ENCODE results near the gene CHSY1. TPM values are rescaled to one million over a fixed set of nuclear protein-coding genes. Genes with fewer than 3 reads are reported as not detected.

The CHSY1 gene
- total and polyA plus RNA-seq, 10 of the 15 experiments (the other 5 are each of a cell fraction or from before 2014, with no cell fraction given), result 1.4 to 31.2 (median 10.5) TPM

DNA sequence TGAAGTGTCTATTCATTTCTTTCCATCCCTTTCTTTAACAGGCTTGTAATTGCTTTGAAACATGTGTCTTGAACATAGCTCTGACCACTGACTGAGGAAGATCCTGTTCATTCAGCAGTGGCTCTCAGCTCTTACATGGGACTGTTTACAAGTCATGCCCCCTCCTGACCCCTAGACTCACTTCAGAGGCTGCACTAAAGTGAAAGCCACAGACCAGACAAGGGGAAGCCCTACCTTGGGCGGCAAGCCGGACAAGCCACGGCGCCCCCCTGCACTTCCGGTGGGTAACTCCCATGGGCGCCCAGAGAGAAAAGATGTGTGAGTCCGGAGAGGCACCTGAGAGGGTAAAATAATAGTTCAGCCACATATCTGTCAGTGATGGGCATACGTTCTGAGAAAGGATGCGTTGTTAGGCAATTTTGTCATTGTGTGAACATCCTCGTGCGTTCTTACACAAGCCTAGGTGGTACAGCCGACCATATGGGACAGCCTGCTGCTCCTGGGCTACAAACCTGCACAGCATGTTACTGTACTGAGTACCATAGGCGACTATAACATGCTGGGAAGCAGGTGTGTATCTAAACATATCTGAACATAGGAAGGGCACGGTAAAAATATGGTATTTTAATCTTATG is 116.2 kb downstream of the CHSY1 start:
- ChIA-PET POLR2A (interaction anchor here (0.6 to 1.7 kb wide), 7 partner anchors 9 to 167 kb away, joined by 3 to 6 read pairs (median 5); no protein-coding TSS in a partner anchor), CTCF (interaction anchor here (1.3 to 2.0 kb wide), 5 partner anchors 8 to 46 kb away, joined by 3 to 12 read pairs (median 5); no protein-coding TSS in a partner anchor), RAD21 (ENCODE audit: unreplicated experiment) (interaction anchor here (0.6 to 1.4 kb wide), 6 partner anchors 9 to 105 kb away, joined by 3 to 9 read pairs (median 5); no protein-coding TSS in a partner anchor), SMC1A (ENCODE audit: uncharacterized antibody, unreplicated experiment) (interaction anchor here (0.8 to 2.4 kb wide), 13 partner anchors 8 to 120 kb away, joined by 3 to 10 read pairs (median 4); no protein-coding TSS in a partner anchor)
- Histone ChIP-seq H3K36me3 (ENCODE audit: control insufficient read depth in 2 of 2, insufficient read depth in 2 of 2, low read length in 1 of 2) (no peaks in the 10 kb centered on the region), H3K4me3 (no peak overlapping the region), H3K4me1 (ENCODE audit: control insufficient read depth, insufficient read depth, low read length) (peaks cover 58% of the 10 kb centered on the region), H3K79me2 (ENCODE audit: control insufficient read depth, insufficient read depth, low read length) (no peaks in the 10 kb centered on the region), H3K27ac (ENCODE audit: control insufficient read depth, insufficient read depth) (no peak overlapping the region), H3K4me2 (ENCODE audit: control insufficient read depth, insufficient read depth) (peak overlapping the region; percentile 61), H2AFZ (ENCODE audit: control insufficient read depth, low read depth, low read length) (no peak overlapping the region), H3K9ac (ENCODE audit: control insufficient read depth, insufficient read depth, low read length) (no peak overlapping the region), H4K20me1 (ENCODE audit: control insufficient read depth, insufficient read depth) (no peaks in the 10 kb centered on the region), H3K9me3 (replicated peaks; ENCODE audit: control insufficient read depth, insufficient read depth, low read length) (no peaks in the 10 kb centered on the region; the same call in 1 of the 3 replicates), H3K27me3 (replicated peaks in 1 of 2; ENCODE audit: control insufficient read depth in 2 of 2, insufficient read depth in 2 of 2, low read length in 1 of 2) (no peaks in the 10 kb centered on the region)
- ATAC-seq (peak; percentile 83), FAIRE-seq (peak; percentile 92), DNase-seq (ENCODE audit: low read depth, low spot score) (peak; percentile 84)
- in situ Hi-C loops (cut with MboI), result no loop called here
- under 1% methylated on average over 14 of the region's 14 CpGs for WGBS (ENCODE audit: insufficient coverage, insufficient replicate concordance, low lambda C conversion rate, missing lambda C conversion rate)
- intact Hi-C loops (cut with micrococcal nuclease; ENCODE audit: unreplicated experiment), result no loop called here
- no TSS peak for BruUV-seq (replicated peaks)
- TF ChIP-seq IKZF2 (IDR thresholded peaks at IDR 0.05) (peak; percentile 39 to 68; a peak in 2 of 4 replicates), DPF2 (IDR thresholded peaks at IDR 0.05) (peak; percentile 77), MTA2 (IDR thresholded peaks at IDR 0.05; ENCODE audit: low read depth) (peak; percentile 74), NR2F1 (conservative IDR thresholded peaks at IDR 0.05) (peak; percentile 98), ZNF384 (IDR thresholded peaks at IDR 0.05; ENCODE audit: borderline replicate concordance, low read depth, low read length) (no peak), HDGF (IDR thresholded peaks at IDR 0.05) (0 out of 2 replicates have a peak, but pooled peaks have one; percentile 11), TBL1XR1 (IDR thresholded peaks at IDR 0.05; ENCODE audit: low read depth, low read length) (peak; percentile 97), CBFB (IDR thresholded peaks at IDR 0.05; ENCODE audit: low read depth) (0 out of 2 replicates have a peak, but pooled peaks have one; percentile 61), SPI1 (IDR thresholded peaks at IDR 0.05; ENCODE audit: borderline replicate concordance, insufficient read depth, low read depth, low read length) (no peak), RUNX3 (IDR thresholded peaks at IDR 0.05; ENCODE audit: low read length) (peak; percentile 90), NR2C1 (IDR thresholded peaks at IDR 0.05) (peak; percentile 18; the same call in 1 of the 2 replicates), MEF2B (IDR thresholded peaks at IDR 0.05; ENCODE audit: partially characterized antibody, poor library complexity, severe bottlenecking) (peak; percentile 90), BACH1 (IDR thresholded peaks at IDR 0.05; ENCODE audit: borderline replicate concordance) (no peak; the same call in 1 of the 2 replicates), SMAD5 (IDR thresholded peaks at IDR 0.05; ENCODE audit: low read depth) (no peak), YY1 (IDR thresholded peaks at IDR 0.05; ENCODE audit: low read depth, low read length) (0 out of 2 replicates have a peak, but pooled peaks have one; percentile 22), ETV6 (conservative IDR thresholded peaks at IDR 0.05 in 1 of 2, IDR thresholded peaks at IDR 0.05 in 1 of 2; ENCODE audit: borderline replicate concordance in 1 of 2, low read depth in 1 of 2) (peak in 1 of 2 experiments; percentile 90; a peak in 2 of 4 replicates), NBN (IDR thresholded peaks at IDR 0.05) (peak; percentile 64; the same call in 1 of the 2 replicates), FOXM1 (IDR thresholded peaks at IDR 0.05; ENCODE audit: low read depth, low read length) (peak; percentile 50; the same call in 1 of the 2 replicates), BHLHE40 (IDR thresholded peaks at IDR 0.05; ENCODE audit: borderline replicate concordance in 1 of 2, low read depth in 2 of 2, low read length in 1 of 2) (peak; percentile 61; a peak in 3 of 4 replicates)
- TF ChIP-seq, protein P1, sequence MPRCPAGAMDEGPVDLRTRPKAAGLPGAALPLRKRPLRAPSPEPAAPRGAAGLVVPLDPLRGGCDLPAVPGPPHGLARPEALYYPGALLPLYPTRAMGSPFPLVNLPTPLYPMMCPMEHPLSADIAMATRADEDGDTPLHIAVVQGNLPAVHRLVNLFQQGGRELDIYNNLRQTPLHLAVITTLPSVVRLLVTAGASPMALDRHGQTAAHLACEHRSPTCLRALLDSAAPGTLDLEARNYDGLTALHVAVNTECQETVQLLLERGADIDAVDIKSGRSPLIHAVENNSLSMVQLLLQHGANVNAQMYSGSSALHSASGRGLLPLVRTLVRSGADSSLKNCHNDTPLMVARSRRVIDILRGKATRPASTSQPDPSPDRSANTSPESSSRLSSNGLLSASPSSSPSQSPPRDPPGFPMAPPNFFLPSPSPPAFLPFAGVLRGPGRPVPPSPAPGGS (IDR thresholded peaks at IDR 0.05; ENCODE audit: borderline replicate concordance, insufficient read depth, low read depth, low read length, poor library complexity, severe bottlenecking), result peak; percentile 73
- TF ChIP-seq, protein P2, sequence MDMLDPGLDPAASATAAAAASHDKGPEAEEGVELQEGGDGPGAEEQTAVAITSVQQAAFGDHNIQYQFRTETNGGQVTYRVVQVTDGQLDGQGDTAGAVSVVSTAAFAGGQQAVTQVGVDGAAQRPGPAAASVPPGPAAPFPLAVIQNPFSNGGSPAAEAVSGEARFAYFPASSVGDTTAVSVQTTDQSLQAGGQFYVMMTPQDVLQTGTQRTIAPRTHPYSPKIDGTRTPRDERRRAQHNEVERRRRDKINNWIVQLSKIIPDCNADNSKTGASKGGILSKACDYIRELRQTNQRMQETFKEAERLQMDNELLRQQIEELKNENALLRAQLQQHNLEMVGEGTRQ (IDR thresholded peaks at IDR 0.05; ENCODE audit: borderline replicate concordance, low read depth, low read length), result no peak

Measured in GM12878 (cell line).